Upper lobe of left lung (tissue), 6 donors: Measurements from ENCODE around the gene LYST. TPM values are rescaled to one million over a fixed set of nuclear protein-coding genes. Genes with fewer than 3 reads are reported as not detected.

ENCODE experiments used
- ATAC-seq, 2 donors: fragments of 200-7000 bp; cut with Tn5 transposase; one replicate each; pipeline ENCODE4 v1.9.1; 2022; ENCODE audit warnings: mild to moderate bottlenecking in 2 of 2, moderate library complexity in 2 of 2; ENCODE audit not compliant: low FRiP score in 2 of 2
- DNase-seq, 2 donors: peaks; one replicate each; pipeline ENCODE4 v3.0.0-alpha.2; 2019 to 2020
- H3K27ac ChIP-seq, 4 donors: fragments of 200-600 bp; sonication (generic); one replicate each; pipeline ENCODE4 v1.5.1; 2016 to 2019
- H3K27me3 ChIP-seq, 4 donors: fragments of 200-600 bp; sonication (generic); one replicate each; pipeline ENCODE4 v1.5.1; 2017 to 2019
- H3K36me3 ChIP-seq, 4 donors: fragments of 200-600 bp; sonication (generic); one replicate each; pipeline ENCODE4 v1.5.1; 2016 to 2019
- H3K4me1 ChIP-seq, 4 donors: fragments of 200-600 bp; sonication (generic); one replicate each; pipeline ENCODE4 v1.5.1; 2018 to 2019
- H3K4me3 ChIP-seq, 4 donors: fragments of 200-600 bp; sonication (generic); one replicate each; pipeline ENCODE4 v1.5.1; 2017 to 2019; ENCODE audit warnings: mild to moderate bottlenecking in 2 of 4, moderate library complexity in 1 of 4
- H3K9me3 ChIP-seq, 4 donors: fragments of 200-600 bp; sonication (generic); one replicate each; pipeline ENCODE4 v1.5.1; 2018 to 2019
- CTCF ChIP-seq, 6 experiments: fragments of 450-650 bp in 4 of 6; fragments of 200-600 bp in 2 of 6; sonication (generic) in 2 of 6; IDR thresholded peaks; one replicate each; pipeline ENCODE4 v1.5.1; 2016 to 2019; ENCODE audit warnings: antibody characterized with exemption in 6 of 6
- EP300 ChIP-seq, 4 donors: sonication (generic); formaldehyde crosslinking; IDR thresholded peaks; one replicate each; pipeline ENCODE4 v1.5.1; 2017; ENCODE audit warnings: antibody characterized with exemption in 4 of 4, control low read depth in 2 of 4
- POLR2A ChIP-seq, 4 donors: fragments of 450-650 bp; IDR thresholded peaks; one replicate each; pipeline ENCODE4 v1.5.1; 2016 to 2017; ENCODE audit warnings: antibody characterized with exemption in 4 of 4, mild to moderate bottlenecking in 2 of 4
- POLR2AphosphoS5 ChIP-seq, 2 donors: sonication (generic); formaldehyde crosslinking; IDR thresholded peaks; one replicate each; pipeline ENCODE4 v1.5.1; 2017; ENCODE audit warnings: antibody characterized with exemption in 2 of 2
- WGBS, 2 donors: methylation state at CpG; one replicate each; pipeline ENCODE4 v1.1.5; 2017 to 2018; 5-methylcytosine and 5-hydroxymethylcytosine counted together
- total RNA-seq, 6 donors: library from RNA; depleted of rRNA in 4 of 6; stranded (reverse); fragments of >200 nt in 4 of 6; gene quantifications; one replicate each; pipeline versions ENCODE4 v1.1.0 to v1.2.1, GENCODE V29; 2016 to 2021
- donor health status: DM: no; HTN: no; CAD: no; lungs with moderate emphysema.
- donor health status: DM: no; HTN: yes; CAD: no; lungs with severe emphysema.

Gene LYST
- total RNA-seq, 6 donors from 2014 or later, result 34.0 to 87.0 (median 54.0) TPM

GRCh38 chr1:235861857-235862256 is 4.8 kb downstream of the LYST start:
- Histone ChIP-seq H3K36me3 (no peaks in the 10 kb centered on the region), H3K4me1 (peaks cover 13 to 33% (median 26%) of the 10 kb centered on the region in 4 donors), H3K4me3 (no peak overlapping the region), H3K27ac (no peak overlapping the region), H3K9me3 (no peaks in the 10 kb centered on the region), H3K27me3 (no peaks in the 10 kb centered on the region)
- TF ChIP-seq CTCF (IDR thresholded peaks at IDR 0.05) (no peak), POLR2AphosphoS5 (IDR thresholded peaks at IDR 0.05) (no peak), EP300 (IDR thresholded peaks at IDR 0.05) (no peak), POLR2A (IDR thresholded peaks at IDR 0.05) (no peak)
- ATAC-seq, result no peak
- no peak for DNase-seq

GRCh38 chr1:235860829-235861228 is 5.9 kb downstream of the LYST start:
- 43 to 45% methylated on average over 1 of the region's 1 CpG for WGBS, 2 donors
- H3K4me1 ChIP-seq, result peaks cover 13 to 33% (median 26%) of the 10 kb centered on the region in 4 donors
- ATAC-seq, result no peak

GRCh38 chr1:235859789-235860188 is 6.9 kb downstream of the LYST start:
- ATAC-seq (no peak), DNase-seq (no peak)
- Histone ChIP-seq H3K9me3 (no peaks in the 10 kb centered on the region), H3K36me3 (no peaks in the 10 kb centered on the region), H3K27ac (no peak overlapping the region), H3K27me3 (no peaks in the 10 kb centered on the region), H3K4me1 (peaks cover 6 to 26% (median 23%) of the 10 kb centered on the region in 4 donors), H3K4me3 (no peak overlapping the region)
- 62 to 67% methylated on average over 1 of the region's 1 CpG for WGBS, 2 donors
- TF ChIP-seq CTCF (IDR thresholded peaks at IDR 0.05), result no peak

More at GRCh38 chr1:235860829-235861228, 5.9 kb downstream of the LYST start:
- H3K36me3 ChIP-seq, result no peaks in the 10 kb centered on the region
- no peak overlapping the region for H3K27ac ChIP-seq
- TF ChIP-seq POLR2AphosphoS5 (IDR thresholded peaks at IDR 0.05), result no peak
- no peak for TF ChIP-seq POLR2A (IDR thresholded peaks at IDR 0.05)
- TF ChIP-seq EP300 (IDR thresholded peaks at IDR 0.05), result no peak
- no peak for TF ChIP-seq CTCF (IDR thresholded peaks at IDR 0.05)
- DNase-seq, result no peak
- no peaks in the 10 kb centered on the region for H3K27me3 ChIP-seq
- H3K4me3 ChIP-seq, result no peak overlapping the region
- H3K9me3 ChIP-seq, result no peaks in the 10 kb centered on the region

GRCh38 chr1:235858766-235859165 is 7.9 kb downstream of the LYST start:
- no peak for DNase-seq
- ATAC-seq, result no peak
- no peak for TF ChIP-seq CTCF (IDR thresholded peaks at IDR 0.05)
- TF ChIP-seq POLR2AphosphoS5 (IDR thresholded peaks at IDR 0.05), result no peak
- no peak for TF ChIP-seq POLR2A (IDR thresholded peaks at IDR 0.05)
- TF ChIP-seq EP300 (IDR thresholded peaks at IDR 0.05), result no peak
- Histone ChIP-seq H3K4me3 (no peak overlapping the region), H3K27ac (peak overlapping the region in 1 of 4 donors; percentile 42), H3K27me3 (no peaks in the 10 kb centered on the region), H3K9me3 (no peaks in the 10 kb centered on the region), H3K4me1 (peaks cover 0 to 21% (median 18%) of the 10 kb centered on the region in 4 donors), H3K36me3 (no peaks in the 10 kb centered on the region)
- 30 to 57% methylated on average over 1 of the region's 1 CpG for WGBS, 2 donors

GRCh38 chr1:235857756-235858155 is 8.9 kb downstream of the LYST start:
- no peak overlapping the region for H3K27ac ChIP-seq
- peaks cover 3 to 31% (median 22%) of the 10 kb centered on the region in 4 donors for H3K4me1 ChIP-seq
- H3K9me3 ChIP-seq, result no peaks in the 10 kb centered on the region
- ATAC-seq (no peak), DNase-seq (no peak)
- H3K36me3 ChIP-seq, result no peaks in the 10 kb centered on the region
- no peaks in the 10 kb centered on the region for H3K27me3 ChIP-seq
- H3K4me3 ChIP-seq, result no peak overlapping the region
- TF ChIP-seq EP300 (IDR thresholded peaks at IDR 0.05) (no peak), POLR2AphosphoS5 (IDR thresholded peaks at IDR 0.05) (no peak), CTCF (IDR thresholded peaks at IDR 0.05) (no peak), POLR2A (IDR thresholded peaks at IDR 0.05) (no peak)
- 56 to 90% methylated on average over 2 of the region's 2 CpGs for WGBS, 2 donors
